RWPE2 (cell line): ENCODE measurements around the gene DENND1A.

Source experiments
- ATAC-seq: fragments of 200-7000 bp; cut with Tn5 transposase; 3 replicates; pipeline ENCODE4 v1.9.1; 2021; ENCODE audit warnings: low read depth
- DNase-seq: peaks from one replicate; pipeline ENCODE4 v3.0.0-alpha.2; 2020; ENCODE audit warnings: low spot score
- H3K27ac ChIP-seq: fragments of 450-650 bp; 2 replicates; pipeline ENCODE4 v1.5.1; 2017; ENCODE audit warnings: mild to moderate bottlenecking; ENCODE audit not compliant: poor library complexity, severe bottlenecking
- H3K27me3 ChIP-seq: fragments of 250-450 bp; sonication (Bioruptor Pico); 2 replicates; pipeline ENCODE4 v1.5.1; 2021; ENCODE audit warnings: mild to moderate bottlenecking, moderate library complexity; ENCODE audit not compliant: insufficient read depth, poor library complexity, severe bottlenecking
- H3K36me3 ChIP-seq: fragments of 250-450 bp; sonication (Bioruptor Pico); 2 replicates; pipeline ENCODE4 v1.5.1; 2020; ENCODE audit warnings: low read depth, mild to moderate bottlenecking, moderate library complexity
- H3K4me1 ChIP-seq: fragments of 250-450 bp; sonication (Bioruptor Pico); 2 replicates; pipeline ENCODE4 v1.5.1; 2021; ENCODE audit warnings: mild to moderate bottlenecking, moderate library complexity; ENCODE audit not compliant: insufficient read depth, poor library complexity, severe bottlenecking
- H3K4me3 ChIP-seq: fragments of 250-450 bp; sonication (Bioruptor Pico); 2 replicates; pipeline ENCODE4 v1.5.1; 2021; ENCODE audit warnings: mild to moderate bottlenecking, moderate library complexity; ENCODE audit not compliant: severe bottlenecking
- H3K9me3 ChIP-seq: fragments of 250-450 bp; sonication (Bioruptor Pico); 2 replicates; pipeline ENCODE4 v1.5.1; 2021; ENCODE audit warnings: mild to moderate bottlenecking, moderate library complexity; ENCODE audit not compliant: severe bottlenecking
- TF ChIP-seq, protein P1 (sequence below): fragments of 450-650 bp; IDR thresholded peaks from one replicate; pipeline ENCODE4 v1.5.1; 2017; ENCODE audit warnings: mild to moderate bottlenecking, moderate library complexity; ENCODE audit not compliant: poor library complexity, severe bottlenecking

The DENND1A gene

GRCh38 chr9:123645126-123645525, 284.8 kb downstream of the DENND1A start:
- TF ChIP-seq, protein P1, sequence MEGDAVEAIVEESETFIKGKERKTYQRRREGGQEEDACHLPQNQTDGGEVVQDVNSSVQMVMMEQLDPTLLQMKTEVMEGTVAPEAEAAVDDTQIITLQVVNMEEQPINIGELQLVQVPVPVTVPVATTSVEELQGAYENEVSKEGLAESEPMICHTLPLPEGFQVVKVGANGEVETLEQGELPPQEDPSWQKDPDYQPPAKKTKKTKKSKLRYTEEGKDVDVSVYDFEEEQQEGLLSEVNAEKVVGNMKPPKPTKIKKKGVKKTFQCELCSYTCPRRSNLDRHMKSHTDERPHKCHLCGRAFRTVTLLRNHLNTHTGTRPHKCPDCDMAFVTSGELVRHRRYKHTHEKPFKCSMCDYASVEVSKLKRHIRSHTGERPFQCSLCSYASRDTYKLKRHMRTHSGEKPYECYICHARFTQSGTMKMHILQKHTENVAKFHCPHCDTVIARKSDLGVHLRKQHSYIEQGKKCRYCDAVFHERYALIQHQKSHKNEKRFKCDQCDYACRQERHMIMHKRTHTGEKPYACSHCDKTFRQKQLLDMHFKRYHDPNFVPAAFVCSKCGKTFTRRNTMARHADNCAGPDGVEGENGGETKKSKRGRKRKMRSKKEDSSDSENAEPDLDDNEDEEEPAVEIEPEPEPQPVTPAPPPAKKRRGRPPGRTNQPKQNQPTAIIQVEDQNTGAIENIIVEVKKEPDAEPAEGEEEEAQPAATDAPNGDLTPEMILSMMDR: no peak
- no peak overlapping the region for H3K4me3 ChIP-seq

GRCh38 chr9:123643518-123643917, 286.4 kb downstream of the DENND1A start:
- no peaks in the 10 kb centered on the region for H3K36me3 ChIP-seq
- no peaks in the 10 kb centered on the region for H3K9me3 ChIP-seq
- TF ChIP-seq, protein P1: no peak
- no peaks in the 10 kb centered on the region for H3K4me1 ChIP-seq
- H3K27me3 ChIP-seq: no peaks in the 10 kb centered on the region
- H3K4me3 ChIP-seq: no peak overlapping the region
- H3K27ac ChIP-seq: no peak overlapping the region
- DNase-seq: no peak
- no peak for ATAC-seq

More at GRCh38 chr9:123645126-123645525, 284.8 kb downstream of the DENND1A start:
- Histone ChIP-seq H3K36me3 (no peaks in the 10 kb centered on the region), H3K27ac (no peak overlapping the region), H3K4me1 (no peaks in the 10 kb centered on the region), H3K27me3 (no peaks in the 10 kb centered on the region), H3K9me3 (no peaks in the 10 kb centered on the region)
- DNase-seq: no peak
- ATAC-seq: no peak

DNA sequence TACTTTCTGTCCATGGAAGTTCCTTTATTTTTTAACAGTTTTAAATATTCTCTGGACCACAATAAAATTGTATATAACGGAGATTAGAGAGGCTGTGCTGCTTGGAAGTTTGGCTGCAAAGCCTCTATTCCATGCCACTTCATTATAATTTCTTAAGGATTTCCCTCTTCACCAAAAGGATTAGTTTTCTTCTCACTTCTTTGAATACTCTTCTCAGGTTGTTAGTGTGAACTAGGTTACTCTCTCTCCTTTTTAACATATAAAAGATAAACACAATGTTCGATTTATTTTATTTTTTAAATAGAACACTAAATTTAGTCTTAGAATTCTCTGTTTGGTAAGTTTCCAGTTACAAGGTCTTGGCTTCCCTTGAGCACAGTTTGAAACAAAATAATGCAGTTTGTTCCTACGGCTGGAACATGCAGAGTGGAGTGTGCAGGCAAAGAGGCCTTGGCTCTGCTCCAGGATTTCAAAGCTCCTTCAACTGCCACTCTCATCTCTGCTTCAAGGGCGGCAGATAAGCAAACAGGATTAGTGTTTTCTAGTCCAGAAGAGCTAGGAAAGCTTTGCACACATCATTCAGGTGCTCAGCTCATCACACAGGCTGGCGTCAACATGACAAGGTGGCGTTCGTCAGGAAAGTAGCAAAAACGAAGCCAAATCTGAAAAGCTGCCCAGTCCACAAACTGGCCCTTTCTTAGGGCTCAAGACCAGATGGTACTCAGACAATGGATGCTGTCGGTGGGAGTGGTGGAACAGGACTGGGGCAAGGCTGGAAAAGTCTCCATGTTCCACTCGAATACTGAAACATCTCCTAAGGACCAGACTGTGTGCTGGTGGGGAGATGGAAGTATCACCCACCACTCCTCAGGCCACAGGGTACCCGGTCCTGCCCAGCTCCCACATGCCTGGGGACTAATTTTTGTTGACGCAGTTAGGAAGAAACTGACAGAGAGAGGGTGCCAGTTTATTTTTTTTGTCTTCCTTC, 287.3 kb downstream of the DENND1A start:
- H3K4me1 ChIP-seq: no peaks in the 10 kb centered on the region
- TF ChIP-seq, protein P1: no peak
- DNase-seq (no peak), ATAC-seq (no peak)
- H3K27me3 ChIP-seq: no peaks in the 10 kb centered on the region
- H3K4me3 ChIP-seq: no peak overlapping the region
- H3K27ac ChIP-seq: no peak overlapping the region
- H3K9me3 ChIP-seq: no peaks in the 10 kb centered on the region
- no peaks in the 10 kb centered on the region for H3K36me3 ChIP-seq

DNA sequence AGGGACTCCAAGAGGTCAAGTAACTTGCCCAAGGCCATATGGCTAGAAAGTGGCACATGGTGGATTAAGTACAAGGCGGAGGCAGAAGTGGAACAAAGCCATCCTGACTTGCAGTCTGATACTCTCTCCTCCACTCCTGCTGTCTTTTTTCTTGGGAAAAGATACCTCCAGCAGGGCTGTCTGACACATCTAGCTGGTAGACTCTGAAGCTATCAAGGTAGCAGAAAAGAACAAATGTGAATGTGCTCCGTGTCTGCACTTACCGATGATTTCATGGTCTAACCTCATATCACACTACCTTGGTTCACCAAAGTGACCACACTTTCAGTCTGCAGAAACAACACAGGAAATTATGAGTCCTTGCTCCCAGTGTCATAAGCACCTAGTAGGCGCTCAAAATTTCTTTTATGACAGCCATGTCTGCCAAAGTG, 289.1 kb downstream of the DENND1A start:
- TF ChIP-seq, protein P1: no peak

GRCh38 chr9:123639743-123640142, 290.2 kb downstream of the DENND1A start:
- no peak for DNase-seq
- Histone ChIP-seq H3K36me3 (no peaks in the 10 kb centered on the region), H3K9me3 (no peaks in the 10 kb centered on the region), H3K27me3 (no peaks in the 10 kb centered on the region), H3K4me3 (no peak overlapping the region), H3K4me1 (no peaks in the 10 kb centered on the region), H3K27ac (no peak overlapping the region)
- TF ChIP-seq, protein P1: no peak
- ATAC-seq: no peak

More for the DNA sequence above, 289.1 kb downstream of the DENND1A start:
- DNase-seq (no peak), ATAC-seq (no peak)
- Histone ChIP-seq H3K27me3 (no peaks in the 10 kb centered on the region), H3K9me3 (no peaks in the 10 kb centered on the region), H3K4me3 (no peak overlapping the region), H3K27ac (no peak overlapping the region), H3K36me3 (no peaks in the 10 kb centered on the region), H3K4me1 (no peaks in the 10 kb centered on the region)
